HG02798 (cell line): ENCODE results near the gene NUCKS1.
A peak's percentile ranks its signal among the peaks of the same experiment; 100 is the strongest.

Source experiments
- ATAC-seq: cut with Tn5 transposase; IDR thresholded peaks from one replicate; pipeline ENCODE4 v1.9.1; 2021; ENCODE audit warnings: mild to moderate bottlenecking; ENCODE audit not compliant: unreplicated experiment, poor library complexity

NUCKS1 gene

GRCh38 chr1:205772607-205773032 is 22.6 kb upstream of the NUCKS1 start:
- no peak for ATAC-seq

- ATAC-seq = no peak
Observed at GRCh38 chr1:205770618-205771017, 20.6 kb upstream of the NUCKS1 start.

GRCh38 chr1:205769641-205770365 is 19.8 kb upstream of the NUCKS1 start:
- ATAC-seq = no peak

GRCh38 chr1:205767248-205767647 is 17.3 kb upstream of the NUCKS1 start:
- no peak for ATAC-seq

GRCh38 chr1:205766570-205766969 is 16.6 kb upstream of the NUCKS1 start:
- no peak for ATAC-seq

GRCh38 chr1:205766038-205766437 is 16.1 kb upstream of the NUCKS1 start:
- ATAC-seq = no peak

GRCh38 chr1:205764578-205764977 is 14.6 kb upstream of the NUCKS1 start:
- no peak for ATAC-seq

GRCh38 chr1:205763980-205764379 is 14.0 kb upstream of the NUCKS1 start:
- ATAC-seq = no peak

GRCh38 chr1:205760606-205761005 is 10.6 kb upstream of the NUCKS1 start:
- ATAC-seq = no peak

GRCh38 chr1:205756552-205756951 is 6.6 kb upstream of the NUCKS1 start:
- no peak for ATAC-seq

- ATAC-seq = no peak
Observed at GRCh38 chr1:205754857-205755256, 4.9 kb upstream of the NUCKS1 start.

- no peak for ATAC-seq
Observed at GRCh38 chr1:205751036-205751651, 1.2 kb upstream of the NUCKS1 start.

GRCh38 chr1:205749234-205750137 is 496 bp downstream of the NUCKS1 start:
- ATAC-seq = peak; percentile 84

GRCh38 chr1:205748403-205749233 is 1.4 kb downstream of the NUCKS1 start:
- ATAC-seq = peak; percentile 13

- ATAC-seq = no peak
Observed at GRCh38 chr1:205746757-205747412, 3.1 kb downstream of the NUCKS1 start.

- ATAC-seq = no peak
Observed at GRCh38 chr1:205744403-205744802, 5.6 kb downstream of the NUCKS1 start.

- no peak for ATAC-seq
Observed at GRCh38 chr1:205743977-205744376, 6.0 kb downstream of the NUCKS1 start.

- no peak for ATAC-seq
Observed at GRCh38 chr1:205741681-205742080, 8.3 kb downstream of the NUCKS1 start.

- ATAC-seq = no peak
Observed at GRCh38 chr1:205739348-205740160, 10.4 kb downstream of the NUCKS1 start.
